ENCODE results near the gene CCDC102A. TPM values are rescaled to one million over a fixed set of nuclear protein-coding genes. Genes with fewer than 3 reads are reported as not detected.

The CCDC102A gene
- total RNA-seq, 1 experiment from 2014 or later: 5.2 TPM

DNA sequence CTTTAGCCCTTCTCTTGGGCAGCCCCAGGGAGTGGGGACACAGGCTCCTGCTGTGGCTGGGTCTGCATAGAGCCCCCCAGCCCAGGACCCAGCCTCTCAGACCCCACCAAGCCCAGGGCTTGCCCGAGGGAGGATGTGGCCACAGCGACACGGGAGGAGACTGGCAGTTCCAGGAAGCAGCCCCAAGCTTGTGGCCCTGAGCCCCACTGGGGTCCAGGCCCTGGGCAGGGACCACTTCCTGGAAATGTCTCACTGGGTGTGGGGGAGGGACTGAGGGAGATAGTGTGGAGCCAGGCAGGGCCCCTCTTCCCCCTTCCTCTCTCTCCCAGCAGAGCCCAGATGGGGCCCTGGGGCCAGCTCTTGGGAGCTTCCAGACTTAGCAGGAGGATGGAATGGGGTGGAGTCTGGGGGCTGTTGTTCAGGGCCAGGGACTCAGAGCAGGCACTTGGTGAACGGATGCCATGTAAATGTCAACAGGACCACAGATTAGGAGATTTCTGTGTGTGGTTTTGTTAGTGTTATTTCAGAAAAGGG lies 41.4 kb upstream of the CCDC102A start:
- TF ChIP-seq, protein P1, sequence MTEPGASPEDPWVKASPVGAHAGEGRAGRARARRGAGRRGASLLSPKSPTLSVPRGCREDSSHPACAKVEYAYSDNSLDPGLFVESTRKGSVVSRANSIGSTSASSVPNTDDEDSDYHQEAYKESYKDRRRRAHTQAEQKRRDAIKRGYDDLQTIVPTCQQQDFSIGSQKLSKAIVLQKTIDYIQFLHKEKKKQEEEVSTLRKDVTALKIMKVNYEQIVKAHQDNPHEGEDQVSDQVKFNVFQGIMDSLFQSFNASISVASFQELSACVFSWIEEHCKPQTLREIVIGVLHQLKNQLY (CRISPR knock-in tag; IDR thresholded peaks at IDR 0.05): no peak
- TF ChIP-seq OVOL2 (CRISPR knock-in tag; IDR thresholded peaks at IDR 0.05; ENCODE audit: borderline replicate concordance): no peak
- TF ChIP-seq, protein P2, sequence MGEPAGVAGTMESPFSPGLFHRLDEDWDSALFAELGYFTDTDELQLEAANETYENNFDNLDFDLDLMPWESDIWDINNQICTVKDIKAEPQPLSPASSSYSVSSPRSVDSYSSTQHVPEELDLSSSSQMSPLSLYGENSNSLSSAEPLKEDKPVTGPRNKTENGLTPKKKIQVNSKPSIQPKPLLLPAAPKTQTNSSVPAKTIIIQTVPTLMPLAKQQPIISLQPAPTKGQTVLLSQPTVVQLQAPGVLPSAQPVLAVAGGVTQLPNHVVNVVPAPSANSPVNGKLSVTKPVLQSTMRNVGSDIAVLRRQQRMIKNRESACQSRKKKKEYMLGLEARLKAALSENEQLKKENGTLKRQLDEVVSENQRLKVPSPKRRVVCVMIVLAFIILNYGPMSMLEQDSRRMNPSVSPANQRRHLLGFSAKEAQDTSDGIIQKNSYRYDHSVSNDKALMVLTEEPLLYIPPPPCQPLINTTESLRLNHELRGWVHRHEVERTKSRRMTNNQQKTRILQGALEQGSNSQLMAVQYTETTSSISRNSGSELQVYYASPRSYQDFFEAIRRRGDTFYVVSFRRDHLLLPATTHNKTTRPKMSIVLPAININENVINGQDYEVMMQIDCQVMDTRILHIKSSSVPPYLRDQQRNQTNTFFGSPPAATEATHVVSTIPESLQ (CRISPR knock-in tag; IDR thresholded peaks at IDR 0.05): no peak
- TF ChIP-seq FOXJ3 (CRISPR knock-in tag; IDR thresholded peaks at IDR 0.05; ENCODE audit: borderline replicate concordance): no peak
- TF ChIP-seq, protein P3, sequence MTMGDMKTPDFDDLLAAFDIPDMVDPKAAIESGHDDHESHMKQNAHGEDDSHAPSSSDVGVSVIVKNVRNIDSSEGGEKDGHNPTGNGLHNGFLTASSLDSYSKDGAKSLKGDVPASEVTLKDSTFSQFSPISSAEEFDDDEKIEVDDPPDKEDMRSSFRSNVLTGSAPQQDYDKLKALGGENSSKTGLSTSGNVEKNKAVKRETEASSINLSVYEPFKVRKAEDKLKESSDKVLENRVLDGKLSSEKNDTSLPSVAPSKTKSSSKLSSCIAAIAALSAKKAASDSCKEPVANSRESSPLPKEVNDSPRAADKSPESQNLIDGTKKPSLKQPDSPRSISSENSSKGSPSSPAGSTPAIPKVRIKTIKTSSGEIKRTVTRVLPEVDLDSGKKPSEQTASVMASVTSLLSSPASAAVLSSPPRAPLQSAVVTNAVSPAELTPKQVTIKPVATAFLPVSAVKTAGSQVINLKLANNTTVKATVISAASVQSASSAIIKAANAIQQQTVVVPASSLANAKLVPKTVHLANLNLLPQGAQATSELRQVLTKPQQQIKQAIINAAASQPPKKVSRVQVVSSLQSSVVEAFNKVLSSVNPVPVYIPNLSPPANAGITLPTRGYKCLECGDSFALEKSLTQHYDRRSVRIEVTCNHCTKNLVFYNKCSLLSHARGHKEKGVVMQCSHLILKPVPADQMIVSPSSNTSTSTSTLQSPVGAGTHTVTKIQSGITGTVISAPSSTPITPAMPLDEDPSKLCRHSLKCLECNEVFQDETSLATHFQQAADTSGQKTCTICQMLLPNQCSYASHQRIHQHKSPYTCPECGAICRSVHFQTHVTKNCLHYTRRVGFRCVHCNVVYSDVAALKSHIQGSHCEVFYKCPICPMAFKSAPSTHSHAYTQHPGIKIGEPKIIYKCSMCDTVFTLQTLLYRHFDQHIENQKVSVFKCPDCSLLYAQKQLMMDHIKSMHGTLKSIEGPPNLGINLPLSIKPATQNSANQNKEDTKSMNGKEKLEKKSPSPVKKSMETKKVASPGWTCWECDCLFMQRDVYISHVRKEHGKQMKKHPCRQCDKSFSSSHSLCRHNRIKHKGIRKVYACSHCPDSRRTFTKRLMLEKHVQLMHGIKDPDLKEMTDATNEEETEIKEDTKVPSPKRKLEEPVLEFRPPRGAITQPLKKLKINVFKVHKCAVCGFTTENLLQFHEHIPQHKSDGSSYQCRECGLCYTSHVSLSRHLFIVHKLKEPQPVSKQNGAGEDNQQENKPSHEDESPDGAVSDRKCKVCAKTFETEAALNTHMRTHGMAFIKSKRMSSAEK (CRISPR knock-in tag; IDR thresholded peaks at IDR 0.05; ENCODE audit: borderline replicate concordance): no peak
- TF ChIP-seq, protein P4, sequence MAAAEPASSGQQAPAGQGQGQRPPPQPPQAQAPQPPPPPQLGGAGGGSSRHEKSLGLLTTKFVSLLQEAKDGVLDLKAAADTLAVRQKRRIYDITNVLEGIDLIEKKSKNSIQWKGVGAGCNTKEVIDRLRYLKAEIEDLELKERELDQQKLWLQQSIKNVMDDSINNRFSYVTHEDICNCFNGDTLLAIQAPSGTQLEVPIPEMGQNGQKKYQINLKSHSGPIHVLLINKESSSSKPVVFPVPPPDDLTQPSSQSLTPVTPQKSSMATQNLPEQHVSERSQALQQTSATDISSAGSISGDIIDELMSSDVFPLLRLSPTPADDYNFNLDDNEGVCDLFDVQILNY (CRISPR knock-in tag; IDR thresholded peaks at IDR 0.05): no peak
- TF ChIP-seq CREM (CRISPR knock-in tag; IDR thresholded peaks at IDR 0.05): no peak
- no peak for TF ChIP-seq MYBL2 (CRISPR knock-in tag; IDR thresholded peaks at IDR 0.05)
- ChIA-PET CTCF (interaction anchor here (0.5 to 3.4 kb wide), 9 partner anchors 13 to 220 kb away, joined by 3 to 33 read pairs (median 7); partner anchors contain the start of genes ADGRG1 and CCDC102A), POLR2A (no interaction called here)
- DNase-seq (ENCODE audit: low spot score) (no peak), ATAC-seq (no peak)
- H3K36me3 Mint-ChIP-seq: no peaks in the 10 kb centered on the region
- no peaks in the 10 kb centered on the region for H3K4me1 Mint-ChIP-seq
- no peak overlapping the region for H3K4me3 Mint-ChIP-seq
- no peak overlapping the region for H3K27ac Mint-ChIP-seq
- no peaks in the 10 kb centered on the region for H3K9me3 Mint-ChIP-seq
- H3K27me3 Mint-ChIP-seq (ENCODE audit: low read depth): peaks cover 19% of the 10 kb centered on the region

DNA sequence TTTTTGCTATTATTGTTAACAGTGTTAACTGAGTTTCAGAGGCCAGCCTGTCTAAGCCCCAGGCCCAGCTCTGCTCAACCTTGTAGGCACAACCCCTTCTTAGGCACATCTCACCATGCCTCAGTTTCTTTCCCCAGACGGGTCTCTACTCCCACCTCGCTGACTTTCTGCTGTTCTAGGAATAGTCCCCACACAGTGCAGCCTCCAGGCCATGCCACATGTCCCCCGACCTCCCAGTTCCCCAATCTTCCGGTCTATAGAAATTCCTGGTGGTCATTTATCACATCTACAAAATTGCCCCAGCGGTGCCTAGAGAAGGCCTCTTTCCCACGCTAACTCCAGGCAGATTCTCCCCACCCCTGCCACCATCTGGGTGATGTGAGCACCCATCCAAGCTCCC lies 40.8 kb upstream of the CCDC102A start:
- Mint-ChIP-seq H3K27me3 (ENCODE audit: low read depth) (peaks cover 17% of the 10 kb centered on the region), H3K27ac (no peak overlapping the region), H3K9me3 (no peaks in the 10 kb centered on the region), H3K4me3 (no peak overlapping the region), H3K36me3 (no peaks in the 10 kb centered on the region), H3K4me1 (no peaks in the 10 kb centered on the region)
- CTCF ChIA-PET: interaction anchor here (0.5 to 3.4 kb wide), 24 partner anchors 13 to 400 kb away, joined by 3 to 33 read pairs (median 6); partner anchors contain the start of genes ADGRG1, CCDC102A and KATNB1
- no peak for DNase-seq (ENCODE audit: low spot score)
- no peak for ATAC-seq
- POLR2A ChIA-PET: no interaction called here
- TF ChIP-seq, protein P5, sequence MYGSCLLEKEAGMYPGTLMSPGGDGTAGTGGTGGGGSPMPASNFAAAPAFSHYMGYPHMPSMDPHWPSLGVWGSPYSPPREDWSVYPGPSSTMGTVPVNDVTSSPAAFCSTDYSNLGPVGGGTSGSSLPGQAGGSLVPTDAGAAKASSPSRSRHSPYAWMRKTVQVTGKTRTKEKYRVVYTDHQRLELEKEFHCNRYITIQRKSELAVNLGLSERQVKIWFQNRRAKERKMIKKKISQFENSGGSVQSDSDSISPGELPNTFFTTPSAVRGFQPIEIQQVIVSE (CRISPR knock-in tag; IDR thresholded peaks at IDR 0.05; ENCODE audit: borderline replicate concordance): no peak
- TF ChIP-seq GABPB1 (CRISPR knock-in tag; IDR thresholded peaks at IDR 0.05) (no peak), ZNF671 (CRISPR knock-in tag; IDR thresholded peaks at IDR 0.05) (no peak), OVOL2 (CRISPR knock-in tag; IDR thresholded peaks at IDR 0.05; ENCODE audit: borderline replicate concordance) (no peak), TEAD1 (CRISPR knock-in tag; IDR thresholded peaks at IDR 0.05) (no peak), TP53 (CRISPR knock-in tag; IDR thresholded peaks at IDR 0.05) (no peak), ATF1 (CRISPR knock-in tag; IDR thresholded peaks at IDR 0.05) (no peak), SMAD4 (CRISPR knock-in tag; IDR thresholded peaks at IDR 0.05) (no peak), SMAD3 (CRISPR knock-in tag; IDR thresholded peaks at IDR 0.05; ENCODE audit: borderline replicate concordance) (no peak), ZNF121 (CRISPR knock-in tag; IDR thresholded peaks at IDR 0.05) (no peak), NFYB (CRISPR knock-in tag; conservative IDR thresholded peaks at IDR 0.05; ENCODE audit: low read depth) (no peak)
- TF ChIP-seq, protein P6, sequence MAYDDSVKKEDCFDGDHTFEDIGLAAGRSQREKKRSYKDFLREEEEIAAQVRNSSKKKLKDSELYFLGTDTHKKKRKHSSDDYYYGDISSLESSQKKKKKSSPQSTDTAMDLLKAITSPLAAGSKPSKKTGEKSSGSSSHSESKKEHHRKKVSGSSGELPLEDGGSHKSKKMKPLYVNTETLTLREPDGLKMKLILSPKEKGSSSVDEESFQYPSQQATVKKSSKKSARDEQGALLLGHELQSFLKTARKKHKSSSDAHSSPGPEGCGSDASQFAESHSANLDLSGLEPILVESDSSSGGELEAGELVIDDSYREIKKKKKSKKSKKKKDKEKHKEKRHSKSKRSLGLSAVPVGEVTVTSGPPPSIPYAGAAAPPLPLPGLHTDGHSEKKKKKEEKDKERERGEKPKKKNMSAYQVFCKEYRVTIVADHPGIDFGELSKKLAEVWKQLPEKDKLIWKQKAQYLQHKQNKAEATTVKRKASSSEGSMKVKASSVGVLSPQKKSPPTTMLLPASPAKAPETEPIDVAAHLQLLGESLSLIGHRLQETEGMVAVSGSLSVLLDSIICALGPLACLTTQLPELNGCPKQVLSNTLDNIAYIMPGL (CRISPR knock-in tag; IDR thresholded peaks at IDR 0.05): no peak
- TF ChIP-seq, protein P7, sequence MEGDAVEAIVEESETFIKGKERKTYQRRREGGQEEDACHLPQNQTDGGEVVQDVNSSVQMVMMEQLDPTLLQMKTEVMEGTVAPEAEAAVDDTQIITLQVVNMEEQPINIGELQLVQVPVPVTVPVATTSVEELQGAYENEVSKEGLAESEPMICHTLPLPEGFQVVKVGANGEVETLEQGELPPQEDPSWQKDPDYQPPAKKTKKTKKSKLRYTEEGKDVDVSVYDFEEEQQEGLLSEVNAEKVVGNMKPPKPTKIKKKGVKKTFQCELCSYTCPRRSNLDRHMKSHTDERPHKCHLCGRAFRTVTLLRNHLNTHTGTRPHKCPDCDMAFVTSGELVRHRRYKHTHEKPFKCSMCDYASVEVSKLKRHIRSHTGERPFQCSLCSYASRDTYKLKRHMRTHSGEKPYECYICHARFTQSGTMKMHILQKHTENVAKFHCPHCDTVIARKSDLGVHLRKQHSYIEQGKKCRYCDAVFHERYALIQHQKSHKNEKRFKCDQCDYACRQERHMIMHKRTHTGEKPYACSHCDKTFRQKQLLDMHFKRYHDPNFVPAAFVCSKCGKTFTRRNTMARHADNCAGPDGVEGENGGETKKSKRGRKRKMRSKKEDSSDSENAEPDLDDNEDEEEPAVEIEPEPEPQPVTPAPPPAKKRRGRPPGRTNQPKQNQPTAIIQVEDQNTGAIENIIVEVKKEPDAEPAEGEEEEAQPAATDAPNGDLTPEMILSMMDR (IDR thresholded peaks at IDR 0.05): no peak
- TF ChIP-seq, protein P8, sequence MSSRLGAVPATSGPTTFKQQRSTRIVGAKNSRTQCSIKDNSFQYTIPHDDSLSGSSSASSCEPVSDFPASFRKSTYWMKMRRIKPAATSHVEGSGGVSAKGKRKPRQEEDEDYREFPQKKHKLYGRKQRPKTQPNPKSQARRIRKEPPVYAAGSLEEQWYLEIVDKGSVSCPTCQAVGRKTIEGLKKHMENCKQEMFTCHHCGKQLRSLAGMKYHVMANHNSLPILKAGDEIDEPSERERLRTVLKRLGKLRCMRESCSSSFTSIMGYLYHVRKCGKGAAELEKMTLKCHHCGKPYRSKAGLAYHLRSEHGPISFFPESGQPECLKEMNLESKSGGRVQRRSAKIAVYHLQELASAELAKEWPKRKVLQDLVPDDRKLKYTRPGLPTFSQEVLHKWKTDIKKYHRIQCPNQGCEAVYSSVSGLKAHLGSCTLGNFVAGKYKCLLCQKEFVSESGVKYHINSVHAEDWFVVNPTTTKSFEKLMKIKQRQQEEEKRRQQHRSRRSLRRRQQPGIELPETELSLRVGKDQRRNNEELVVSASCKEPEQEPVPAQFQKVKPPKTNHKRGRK (CRISPR knock-in tag; IDR thresholded peaks at IDR 0.05; ENCODE audit: borderline replicate concordance): no peak

All from WTC11 (cell line).